Lower leg skin (tissue), 3 donors: ENCODE results near the gene LRP1B.

Experiments used
- POLR2A ChIP-seq, 2 donors: fragments of 450-650 bp; IDR thresholded peaks; one replicate each; pipeline ENCODE4 v1.6.1; 2016 to 2017; ENCODE audit warnings: antibody characterized with exemption in 2 of 2, mild to moderate bottlenecking in 1 of 2, moderate library complexity in 1 of 2
- TF ChIP-seq, protein P1 (sequence below), 3 donors: fragments of 450-650 bp; IDR thresholded peaks; one replicate each; pipeline ENCODE4 v1.5.1; 2016; ENCODE audit warnings: antibody characterized with exemption in 3 of 3, mild to moderate bottlenecking in 3 of 3, moderate library complexity in 2 of 3

GRCh38 chr2:142136571-142136970 is 5.8 kb upstream of the LRP1B start:
- TF ChIP-seq, protein P1, sequence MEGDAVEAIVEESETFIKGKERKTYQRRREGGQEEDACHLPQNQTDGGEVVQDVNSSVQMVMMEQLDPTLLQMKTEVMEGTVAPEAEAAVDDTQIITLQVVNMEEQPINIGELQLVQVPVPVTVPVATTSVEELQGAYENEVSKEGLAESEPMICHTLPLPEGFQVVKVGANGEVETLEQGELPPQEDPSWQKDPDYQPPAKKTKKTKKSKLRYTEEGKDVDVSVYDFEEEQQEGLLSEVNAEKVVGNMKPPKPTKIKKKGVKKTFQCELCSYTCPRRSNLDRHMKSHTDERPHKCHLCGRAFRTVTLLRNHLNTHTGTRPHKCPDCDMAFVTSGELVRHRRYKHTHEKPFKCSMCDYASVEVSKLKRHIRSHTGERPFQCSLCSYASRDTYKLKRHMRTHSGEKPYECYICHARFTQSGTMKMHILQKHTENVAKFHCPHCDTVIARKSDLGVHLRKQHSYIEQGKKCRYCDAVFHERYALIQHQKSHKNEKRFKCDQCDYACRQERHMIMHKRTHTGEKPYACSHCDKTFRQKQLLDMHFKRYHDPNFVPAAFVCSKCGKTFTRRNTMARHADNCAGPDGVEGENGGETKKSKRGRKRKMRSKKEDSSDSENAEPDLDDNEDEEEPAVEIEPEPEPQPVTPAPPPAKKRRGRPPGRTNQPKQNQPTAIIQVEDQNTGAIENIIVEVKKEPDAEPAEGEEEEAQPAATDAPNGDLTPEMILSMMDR (IDR thresholded peaks at IDR 0.05) = no peak
- TF ChIP-seq POLR2A (IDR thresholded peaks at IDR 0.05) = no peak
